Measurements from ENCODE around the gene ANKH. TPM values are rescaled to one million over a fixed set of nuclear protein-coding genes. Genes with fewer than 3 reads are reported as not detected.
A peak's percentile ranks its signal among the peaks of the same experiment; 100 is the strongest.

Gene ANKH
- total RNA-seq, 1 donor from 2014 or later, result 10.3 TPM

GRCh38 chr5:14816374-14816998, 55.1 kb downstream of the ANKH start:
- no peak for TF ChIP-seq CTCF (conservative IDR thresholded peaks at IDR 0.05; ENCODE audit: low read depth, low read length)
- no peak for DNase-seq (ENCODE audit: low read depth)
- no peak overlapping the region for H3K4me3 ChIP-seq (ENCODE audit: low read depth, low read length)

- DNase-seq (ENCODE audit: low read depth), result no peak
- TF ChIP-seq CTCF (conservative IDR thresholded peaks at IDR 0.05; ENCODE audit: low read depth, low read length), result no peak
- no peak overlapping the region for H3K4me3 ChIP-seq (ENCODE audit: low read depth, low read length)
Measured at GRCh38 chr5:14813747-14814146, 57.8 kb downstream of the ANKH start.

GRCh38 chr5:14812166-14812565, 59.4 kb downstream of the ANKH start:
- no peak overlapping the region for H3K4me3 ChIP-seq (ENCODE audit: low read depth, low read length)
- no peak for TF ChIP-seq CTCF (conservative IDR thresholded peaks at IDR 0.05; ENCODE audit: low read depth, low read length)
- no peak for DNase-seq (ENCODE audit: low read depth)

- H3K4me3 ChIP-seq (ENCODE audit: low read depth, low read length), result no peak overlapping the region
- no peak for DNase-seq (ENCODE audit: low read depth)
- TF ChIP-seq CTCF (conservative IDR thresholded peaks at IDR 0.05; ENCODE audit: low read depth, low read length), result no peak
Measured at GRCh38 chr5:14810928-14811572, 60.5 kb downstream of the ANKH start.

- no peak for TF ChIP-seq CTCF (conservative IDR thresholded peaks at IDR 0.05; ENCODE audit: low read depth, low read length)
- no peak overlapping the region for H3K4me3 ChIP-seq (ENCODE audit: low read depth, low read length)
- DNase-seq (ENCODE audit: low read depth), result no peak
Measured at GRCh38 chr5:14810282-14810681, 61.3 kb downstream of the ANKH start.

- TF ChIP-seq CTCF (conservative IDR thresholded peaks at IDR 0.05; ENCODE audit: low read depth, low read length), result no peak
- DNase-seq (ENCODE audit: low read depth), result peak; percentile 26
- H3K4me3 ChIP-seq (ENCODE audit: low read depth, low read length), result no peak overlapping the region
Measured at GRCh38 chr5:14809369-14810155, 62.0 kb downstream of the ANKH start.

Data from epithelial cell of proximal tubule (primary cell).